22Rv1 (cell line): ENCODE measurements around the gene STK16.

Experiments used
- H3K27ac ChIP-seq: fragments of 450-650 bp; 2 replicates; pipeline ENCODE4 v1.5.1; 2017
- ZFX ChIP-seq: fragments of 450-650 bp; IDR thresholded peaks from 2 replicates; pipeline ENCODE4 v1.6.1; 2017; ENCODE audit warnings: antibody characterized with exemption, borderline replicate concordance
- TF ChIP-seq, protein P1 (sequence below): fragments of 450-650 bp; IDR thresholded peaks from 2 replicates; pipeline ENCODE4 v1.5.1; 2017; ENCODE audit warnings: mild to moderate bottlenecking

Gene STK16

DNA sequence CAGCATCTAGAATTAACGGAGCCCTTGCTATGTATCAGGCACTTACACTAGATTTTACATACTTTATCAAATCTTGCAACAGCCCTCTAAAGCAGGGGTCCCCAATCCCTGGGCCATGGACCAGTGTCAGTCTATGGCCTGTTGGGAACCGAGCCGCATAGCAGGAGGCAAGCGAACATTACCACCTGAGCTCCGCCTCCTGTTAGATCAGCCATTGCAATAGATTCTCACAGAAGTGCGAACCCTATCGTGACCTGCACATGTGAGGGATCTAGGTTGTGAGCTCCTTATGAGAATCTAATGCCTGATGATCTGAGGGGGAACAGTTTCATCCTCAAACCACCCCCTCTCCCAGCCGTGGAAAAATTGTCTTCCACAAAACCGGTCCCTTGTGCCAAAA, 47.3 kb downstream of the STK16 start:
- TF ChIP-seq, protein P1, sequence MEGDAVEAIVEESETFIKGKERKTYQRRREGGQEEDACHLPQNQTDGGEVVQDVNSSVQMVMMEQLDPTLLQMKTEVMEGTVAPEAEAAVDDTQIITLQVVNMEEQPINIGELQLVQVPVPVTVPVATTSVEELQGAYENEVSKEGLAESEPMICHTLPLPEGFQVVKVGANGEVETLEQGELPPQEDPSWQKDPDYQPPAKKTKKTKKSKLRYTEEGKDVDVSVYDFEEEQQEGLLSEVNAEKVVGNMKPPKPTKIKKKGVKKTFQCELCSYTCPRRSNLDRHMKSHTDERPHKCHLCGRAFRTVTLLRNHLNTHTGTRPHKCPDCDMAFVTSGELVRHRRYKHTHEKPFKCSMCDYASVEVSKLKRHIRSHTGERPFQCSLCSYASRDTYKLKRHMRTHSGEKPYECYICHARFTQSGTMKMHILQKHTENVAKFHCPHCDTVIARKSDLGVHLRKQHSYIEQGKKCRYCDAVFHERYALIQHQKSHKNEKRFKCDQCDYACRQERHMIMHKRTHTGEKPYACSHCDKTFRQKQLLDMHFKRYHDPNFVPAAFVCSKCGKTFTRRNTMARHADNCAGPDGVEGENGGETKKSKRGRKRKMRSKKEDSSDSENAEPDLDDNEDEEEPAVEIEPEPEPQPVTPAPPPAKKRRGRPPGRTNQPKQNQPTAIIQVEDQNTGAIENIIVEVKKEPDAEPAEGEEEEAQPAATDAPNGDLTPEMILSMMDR, result no peak
- no peak for TF ChIP-seq ZFX

DNA sequence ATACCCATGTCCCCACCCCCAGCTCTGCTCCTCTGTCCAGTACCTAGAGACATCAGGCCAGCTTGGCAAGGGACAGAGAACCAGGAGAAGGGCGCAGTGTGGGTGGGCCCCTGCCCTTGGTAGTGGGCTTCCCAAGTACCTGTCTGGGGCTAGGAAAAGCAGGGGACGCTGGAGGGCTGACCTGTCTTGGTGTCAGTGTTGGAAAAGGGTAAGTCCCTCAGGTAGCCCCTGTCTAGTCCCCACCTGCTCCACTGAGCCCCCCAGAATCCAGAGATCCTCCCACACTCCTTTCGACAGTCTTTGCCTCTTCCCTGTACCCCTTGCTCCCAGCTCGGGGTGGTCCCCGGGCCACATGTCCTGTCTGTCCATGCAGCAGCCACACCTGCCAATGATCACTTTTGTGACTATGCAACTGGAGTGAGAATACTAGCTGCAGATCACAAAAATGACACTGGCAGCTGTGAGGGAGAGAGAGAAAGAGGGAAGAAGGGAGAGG, 48.5 kb downstream of the STK16 start:
- no peak overlapping the region for H3K27ac ChIP-seq
- TF ChIP-seq, protein P1, result no peak
- TF ChIP-seq ZFX, result no peak

More for the DNA sequence above, 47.3 kb downstream of the STK16 start:
- H3K27ac ChIP-seq, result no peak overlapping the region

DNA sequence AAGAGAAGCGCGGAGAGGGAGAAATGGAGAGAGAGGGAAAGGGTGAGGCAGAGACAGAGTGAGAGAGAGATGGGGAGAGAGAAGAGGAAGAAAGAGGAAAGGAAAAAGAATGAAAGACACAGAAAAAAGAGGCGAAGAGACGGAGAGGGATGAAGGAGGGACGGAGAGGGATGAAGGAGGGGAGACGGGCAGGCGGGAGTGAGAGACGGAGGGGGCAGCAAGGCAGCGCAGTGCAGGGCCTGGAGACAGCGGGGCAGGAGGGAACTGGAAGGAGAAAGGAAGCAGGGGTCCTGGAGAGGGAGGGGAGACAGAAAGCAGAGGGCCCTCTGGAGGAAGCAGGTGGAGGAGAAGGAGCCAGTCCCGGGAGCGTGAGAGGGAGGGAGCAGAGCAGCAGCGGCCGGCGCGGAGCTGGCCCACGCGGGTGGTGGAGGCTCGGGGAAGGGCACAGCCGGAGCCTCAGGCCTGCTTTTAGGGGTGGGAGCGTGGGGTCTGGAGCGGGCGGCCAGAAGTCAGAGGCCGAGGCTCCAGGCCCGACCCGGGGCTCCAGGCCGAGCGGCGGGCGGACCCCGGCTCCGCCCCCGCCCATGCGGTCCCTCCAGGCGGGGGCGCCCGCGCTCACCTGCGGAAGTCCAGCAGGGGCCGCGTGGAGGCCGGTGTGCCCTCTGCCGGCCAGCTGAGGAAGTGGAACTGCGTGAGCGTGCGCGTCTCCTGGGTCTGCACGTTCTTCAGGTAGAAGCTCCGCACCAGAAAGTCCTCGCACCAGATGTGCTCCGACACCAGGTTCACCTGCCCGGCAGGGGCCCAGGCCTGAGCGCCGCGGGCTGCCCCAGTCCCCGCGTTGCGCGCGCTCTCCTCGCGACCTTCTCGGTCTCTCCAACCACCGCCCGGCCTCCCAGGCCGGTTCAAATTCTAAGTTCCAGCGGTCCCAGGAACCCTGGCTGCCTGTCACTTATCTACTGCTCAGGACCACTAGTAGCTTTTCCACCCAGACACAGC, 49.4 kb downstream of the STK16 start:
- TF ChIP-seq ZFX, result no peak
- TF ChIP-seq, protein P1, result peak; percentile 100
- no peak overlapping the region for H3K27ac ChIP-seq

DNA sequence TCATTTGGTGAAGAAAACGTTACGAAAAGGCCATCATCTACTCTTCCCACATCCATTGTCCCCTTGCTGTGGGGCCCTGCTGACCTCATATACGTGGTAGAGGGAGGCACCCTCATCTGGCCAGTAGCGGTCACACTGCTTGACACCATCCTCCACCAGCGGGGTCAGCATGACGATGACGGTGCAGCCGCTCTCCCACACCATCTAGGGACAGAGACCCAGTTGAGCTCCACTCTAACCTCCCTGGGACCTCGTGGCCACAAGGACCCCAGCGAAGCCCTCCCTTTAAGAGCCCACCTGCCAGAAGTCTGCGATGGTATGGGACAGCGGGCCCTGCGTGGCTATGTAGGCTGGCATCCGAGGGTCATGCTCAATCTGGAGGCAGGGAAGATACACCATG, 50.9 kb downstream of the STK16 start:
- TF ChIP-seq, protein P1, result no peak
- no peak for TF ChIP-seq ZFX
- no peak overlapping the region for H3K27ac ChIP-seq

DNA sequence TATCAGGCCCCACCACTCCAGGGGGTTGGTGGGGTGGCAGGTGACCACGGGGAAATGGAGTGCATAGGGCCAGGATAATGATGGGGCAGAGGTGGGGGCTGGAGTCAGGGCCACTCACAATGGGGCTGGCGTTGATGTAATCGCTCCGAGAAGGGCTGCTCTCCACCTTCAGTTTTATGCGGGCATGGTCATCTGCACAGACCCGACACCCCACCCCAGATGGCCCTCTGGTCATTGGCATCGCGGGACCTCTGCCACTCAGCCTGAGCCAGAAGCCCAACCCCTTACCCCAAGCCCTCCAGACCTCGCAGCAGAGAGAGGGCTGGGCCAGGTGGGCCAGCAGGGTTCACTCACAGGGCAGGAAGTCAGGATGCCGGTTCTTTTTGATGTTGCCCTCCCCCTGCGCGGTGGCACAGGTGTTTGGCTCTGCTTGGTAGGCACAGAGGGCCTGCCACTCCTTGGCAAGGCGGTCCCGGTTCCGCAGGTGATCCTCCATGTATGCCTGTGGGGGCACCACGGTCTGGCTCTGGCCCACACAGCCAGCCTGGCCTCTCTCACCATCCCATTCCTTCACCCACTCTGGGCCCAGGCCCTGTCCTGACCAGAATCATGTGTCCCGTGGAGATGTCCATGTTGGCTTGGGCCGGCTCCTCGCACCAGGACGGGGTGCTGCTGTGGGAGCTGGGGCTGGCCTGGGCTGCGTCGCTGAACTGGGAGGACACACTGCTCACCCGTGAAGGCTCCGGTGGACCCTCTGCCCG, 51.5 kb downstream of the STK16 start:
- TF ChIP-seq, protein P1, result no peak
- no peak for TF ChIP-seq ZFX
- no peak overlapping the region for H3K27ac ChIP-seq

DNA sequence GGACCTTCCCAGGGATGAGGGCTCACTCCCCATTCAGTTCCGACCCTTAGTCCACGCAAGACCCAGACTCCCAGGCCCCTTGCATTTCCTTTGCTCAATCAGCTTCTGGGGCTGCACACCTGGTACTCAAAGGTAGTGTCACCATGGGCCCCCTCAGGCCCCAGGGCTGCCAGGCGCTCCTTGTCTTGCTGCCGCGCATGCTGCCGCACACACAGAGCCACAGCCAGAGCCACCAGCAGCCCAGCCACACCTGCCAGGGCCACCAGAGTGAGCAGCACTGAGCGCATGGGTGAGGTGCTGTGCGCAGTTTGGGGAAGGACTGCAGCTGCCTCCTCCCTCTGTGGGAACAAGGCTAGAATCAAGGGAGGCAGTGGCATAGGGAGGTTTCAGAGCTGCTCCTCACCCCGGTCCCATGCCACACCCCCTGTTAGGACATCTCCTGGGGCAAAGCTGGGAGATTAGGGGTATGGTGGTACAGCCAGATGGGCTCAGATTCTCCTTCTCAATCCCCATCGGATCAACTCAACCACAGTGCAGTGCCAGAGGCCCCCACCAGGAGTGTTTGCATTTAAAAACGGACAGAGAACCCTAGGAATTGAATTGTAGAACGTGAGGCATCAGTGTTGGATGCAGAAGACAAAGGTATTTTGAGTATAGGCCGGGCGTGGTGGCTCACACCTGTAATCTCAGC, 52.6 kb downstream of the STK16 start:
- no peak for TF ChIP-seq ZFX
- TF ChIP-seq, protein P1, result no peak
- no peak overlapping the region for H3K27ac ChIP-seq
